OCI-LY1 (cell line): ENCODE results near the gene SLC25A10.

Experiments used
- CTCF ChIP-seq: fragments of 200-600 bp; sonication (generic), shearing (Covaris generic); IDR thresholded peaks from 2 replicates; pipeline ENCODE4 v1.5.1; 2017; ENCODE audit warnings: mild to moderate bottlenecking, antibody characterized with exemption, low read length, moderate library complexity, mixed read lengths
- EZH2 ChIP-seq: fragments of 200-600 bp; sonication (generic), shearing (Covaris generic); IDR thresholded peaks from 2 replicates; pipeline ENCODE4 v1.8.0; 2017; ENCODE audit warnings: borderline replicate concordance, mixed run types, mild to moderate bottlenecking, antibody characterized with exemption, low read length, moderate library complexity, mixed read lengths

- TF ChIP-seq CTCF (no peak), EZH2 (no peak)
Observed at GRCh38 chr17:81711814-81712467, at the start of gene SLC25A10.
